GM12891 (cell line): ENCODE results near the gene GABRB3.

Source experiments
- POLR2A ChIP-seq: IDR thresholded peaks from 2 replicates; pipeline ENCODE4 v1.6.1; 2011; ENCODE audit warnings: low read depth, low read length, control low read depth
- POLR2AphosphoS5 ChIP-seq: IDR thresholded peaks from 2 replicates; pipeline ENCODE4 v1.6.1; 2011; ENCODE audit warnings: low read depth, low read length, control low read depth
- POU2F2 ChIP-seq: IDR thresholded peaks from 2 replicates; pipeline ENCODE4 v1.6.1; 2011; ENCODE audit warnings: low read depth, mild to moderate bottlenecking, control low read depth, low read length, moderate library complexity
- SPI1 ChIP-seq: IDR thresholded peaks from 2 replicates; pipeline ENCODE4 v1.6.1; 2011; ENCODE audit warnings: low read depth, low read length, control low read depth
- TAF1 ChIP-seq: IDR thresholded peaks from 2 replicates; pipeline ENCODE4 v1.6.1; 2011; ENCODE audit warnings: low read depth, low read length, control low read depth

- TF ChIP-seq POLR2AphosphoS5 (no peak), POLR2A (no peak), SPI1 (no peak), TAF1 (no peak), POU2F2 (no peak)
Measured at GRCh38 chr15:26628071-26628470, 144.8 kb downstream of the GABRB3 start.
